SK-N-SH treated with all-trans-retinoic acid at 6 μM for 48 hours (cell line): ENCODE data around the gene AP3D1.

ENCODE experiments used
- ATAC-seq: fragments of 200-7000 bp; cut with Tn5 transposase; 3 replicates; pipeline ENCODE4 v1.9.1; 2020; ENCODE audit warnings: mild to moderate bottlenecking, moderate library complexity
- ARNTL ChIP-seq: fragments of 450-650 bp; formaldehyde crosslinking; IDR thresholded peaks from 2 replicates; pipeline ENCODE4 v1.5.0; 2020; ENCODE audit warnings: low read depth, mild to moderate bottlenecking, moderate library complexity, borderline replicate concordance
- CSDC2 ChIP-seq: fragments of 250-450 bp; sonication (Bioruptor Pico); IDR thresholded peaks from 2 replicates; pipeline ENCODE4 v1.5.0; 2020; ENCODE audit warnings: mild to moderate bottlenecking, moderate library complexity
- CSRNP3 ChIP-seq: fragments of 250-450 bp; sonication (Bioruptor Pico); IDR thresholded peaks from 2 replicates; pipeline ENCODE4 v1.5.1; 2021; ENCODE audit warnings: mild to moderate bottlenecking, moderate library complexity
- ESRRG ChIP-seq: fragments of 250-450 bp; sonication (Bioruptor Pico); IDR thresholded peaks from 2 replicates; pipeline ENCODE4 v1.6.1; 2021; ENCODE audit warnings: mild to moderate bottlenecking
- GLIS3 ChIP-seq: fragments of 250-450 bp; sonication (Bioruptor Pico); IDR thresholded peaks from 2 replicates; pipeline ENCODE4 v1.5.0; 2020; ENCODE audit warnings: mild to moderate bottlenecking, moderate library complexity
- ISL1 ChIP-seq: fragments of 250-450 bp; sonication (Bioruptor Pico); IDR thresholded peaks from 2 replicates; pipeline ENCODE4 v2.1.2; 2022; ENCODE audit warnings: mild to moderate bottlenecking, moderate library complexity
- PATZ1 ChIP-seq: fragments of 250-450 bp; sonication (Bioruptor Pico); IDR thresholded peaks from 2 replicates; pipeline ENCODE4 v1.8.0; 2020; ENCODE audit warnings: mild to moderate bottlenecking, moderate library complexity, borderline replicate concordance
- POU6F1 ChIP-seq: fragments of 250-450 bp; sonication (Bioruptor Pico); IDR thresholded peaks from 2 replicates; pipeline ENCODE4 v1.8.0; 2021; ENCODE audit warnings: low read depth, mild to moderate bottlenecking, moderate library complexity, borderline replicate concordance
- RARB ChIP-seq: fragments of 250-450 bp; sonication (Bioruptor Pico); IDR thresholded peaks from 2 replicates; pipeline ENCODE4 v1.8.0; 2021; ENCODE audit warnings: mild to moderate bottlenecking, moderate library complexity
- SNAI2 ChIP-seq: fragments of 250-450 bp; sonication (Bioruptor Pico); IDR thresholded peaks from 2 replicates; pipeline ENCODE4 v1.5.0; 2020; ENCODE audit warnings: mild to moderate bottlenecking, moderate library complexity
- TOX ChIP-seq: fragments of 250-450 bp; sonication (Bioruptor Pico); IDR thresholded peaks from 2 replicates; pipeline ENCODE4 v1.8.0; 2021; ENCODE audit warnings: mild to moderate bottlenecking, moderate library complexity, borderline replicate concordance
- ZC3H10 ChIP-seq: fragments of 250-450 bp; sonication (Bioruptor Pico); IDR thresholded peaks from 2 replicates; pipeline ENCODE4 v1.5.1; 2021; ENCODE audit warnings: mild to moderate bottlenecking, moderate library complexity
- ZFP3 ChIP-seq: fragments of 250-450 bp; sonication (Bioruptor Pico); IDR thresholded peaks from 2 replicates; pipeline ENCODE4 v1.5.0; 2020; ENCODE audit warnings: mild to moderate bottlenecking, moderate library complexity
- ZFP30 ChIP-seq: fragments of 450-650 bp; formaldehyde crosslinking; IDR thresholded peaks from 2 replicates; pipeline ENCODE4 v1.5.0; 2022; ENCODE audit warnings: mild to moderate bottlenecking, moderate library complexity
- ZNF565 ChIP-seq: fragments of 450-650 bp; formaldehyde crosslinking; conservative IDR thresholded peaks from 2 replicates; pipeline ENCODE4 v1.5.0; 2020; ENCODE audit warnings: low read depth, mild to moderate bottlenecking, moderate library complexity
- ZNF70 ChIP-seq: fragments of 450-650 bp; formaldehyde crosslinking; IDR thresholded peaks from 2 replicates; pipeline ENCODE4 v1.5.0; 2020; ENCODE audit warnings: mild to moderate bottlenecking, moderate library complexity
- TF ChIP-seq, protein P1 (sequence below): fragments of 250-450 bp; sonication (Bioruptor Pico); IDR thresholded peaks from 2 replicates; pipeline ENCODE4 v1.5.1; 2020; ENCODE audit warnings: low read depth, mild to moderate bottlenecking, moderate library complexity

The AP3D1 gene

DNA sequence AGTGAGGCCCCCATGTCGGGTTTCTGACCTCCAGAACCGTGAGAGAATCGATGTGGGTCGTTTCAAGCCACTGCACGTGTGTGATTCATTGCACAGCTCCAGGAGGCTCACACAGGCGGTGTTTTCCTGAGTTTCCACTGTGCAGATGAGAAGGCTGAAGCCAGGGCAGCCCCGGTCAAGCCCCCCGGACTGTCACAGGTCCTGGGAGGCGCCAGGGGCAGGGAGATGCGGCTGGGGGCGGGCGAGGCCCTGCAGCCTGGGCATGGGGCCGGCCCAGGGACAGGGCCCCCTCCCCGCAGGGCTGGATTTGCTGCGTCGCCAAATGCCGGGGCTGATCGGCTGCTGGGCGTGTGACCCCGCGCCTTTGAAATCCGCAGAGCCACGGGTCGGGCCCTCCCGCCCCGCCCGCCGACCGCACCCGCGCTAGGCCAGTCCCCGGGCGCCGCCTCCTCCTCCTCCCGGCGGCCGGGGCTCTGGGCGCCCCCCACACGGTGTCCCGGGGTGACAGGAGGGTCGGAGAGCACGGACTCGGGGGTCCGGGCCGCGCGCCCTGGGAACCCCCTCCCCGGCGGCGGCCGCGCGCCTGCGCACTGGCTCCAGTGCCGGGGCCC lies 90.4 kb downstream of the AP3D1 start:
- peak; percentile 54 for ATAC-seq
- 0 out of 2 replicates have a peak, but pooled peaks have one; percentile 32 for TF ChIP-seq CSDC2 (CRISPR knock-in tag)
- peak; percentile 20; the same call in 1 of the 2 replicates for TF ChIP-seq ZFP3 (CRISPR knock-in tag)
- TF ChIP-seq ZFP30 (CRISPR knock-in tag) = no peak
- TF ChIP-seq RARB (CRISPR knock-in tag) = no peak
- no peak for TF ChIP-seq TOX
- 0 out of 2 replicates have a peak, but pooled peaks have one; percentile 58 for TF ChIP-seq PATZ1

- TF ChIP-seq CSRNP3 (CRISPR knock-in tag) (no peak), ZNF565 (CRISPR knock-in tag) (0 out of 2 replicates have a peak, but pooled peaks have one; percentile 67), GLIS3 (CRISPR knock-in tag) (no peak), POU6F1 (CRISPR knock-in tag) (no peak), ZNF70 (CRISPR knock-in tag) (no peak), ZFP3 (CRISPR knock-in tag) (0 out of 2 replicates have a peak, but pooled peaks have one; percentile 25), SNAI2 (no peak)
- TF ChIP-seq, protein P1, sequence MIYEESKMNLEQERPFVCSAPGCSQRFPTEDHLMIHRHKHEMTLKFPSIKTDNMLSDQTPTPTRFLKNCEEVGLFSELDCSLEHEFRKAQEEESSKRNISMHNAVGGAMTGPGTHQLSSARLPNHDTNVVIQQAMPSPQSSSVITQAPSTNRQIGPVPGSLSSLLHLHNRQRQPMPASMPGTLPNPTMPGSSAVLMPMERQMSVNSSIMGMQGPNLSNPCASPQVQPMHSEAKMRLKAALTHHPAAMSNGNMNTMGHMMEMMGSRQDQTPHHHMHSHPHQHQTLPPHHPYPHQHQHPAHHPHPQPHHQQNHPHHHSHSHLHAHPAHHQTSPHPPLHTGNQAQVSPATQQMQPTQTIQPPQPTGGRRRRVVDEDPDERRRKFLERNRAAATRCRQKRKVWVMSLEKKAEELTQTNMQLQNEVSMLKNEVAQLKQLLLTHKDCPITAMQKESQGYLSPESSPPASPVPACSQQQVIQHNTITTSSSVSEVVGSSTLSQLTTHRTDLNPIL (CRISPR knock-in tag) = no peak
- peak; percentile 56 for ATAC-seq
Measured at GRCh38 chr19:2059422-2060201, 91.8 kb downstream of the AP3D1 start.

DNA sequence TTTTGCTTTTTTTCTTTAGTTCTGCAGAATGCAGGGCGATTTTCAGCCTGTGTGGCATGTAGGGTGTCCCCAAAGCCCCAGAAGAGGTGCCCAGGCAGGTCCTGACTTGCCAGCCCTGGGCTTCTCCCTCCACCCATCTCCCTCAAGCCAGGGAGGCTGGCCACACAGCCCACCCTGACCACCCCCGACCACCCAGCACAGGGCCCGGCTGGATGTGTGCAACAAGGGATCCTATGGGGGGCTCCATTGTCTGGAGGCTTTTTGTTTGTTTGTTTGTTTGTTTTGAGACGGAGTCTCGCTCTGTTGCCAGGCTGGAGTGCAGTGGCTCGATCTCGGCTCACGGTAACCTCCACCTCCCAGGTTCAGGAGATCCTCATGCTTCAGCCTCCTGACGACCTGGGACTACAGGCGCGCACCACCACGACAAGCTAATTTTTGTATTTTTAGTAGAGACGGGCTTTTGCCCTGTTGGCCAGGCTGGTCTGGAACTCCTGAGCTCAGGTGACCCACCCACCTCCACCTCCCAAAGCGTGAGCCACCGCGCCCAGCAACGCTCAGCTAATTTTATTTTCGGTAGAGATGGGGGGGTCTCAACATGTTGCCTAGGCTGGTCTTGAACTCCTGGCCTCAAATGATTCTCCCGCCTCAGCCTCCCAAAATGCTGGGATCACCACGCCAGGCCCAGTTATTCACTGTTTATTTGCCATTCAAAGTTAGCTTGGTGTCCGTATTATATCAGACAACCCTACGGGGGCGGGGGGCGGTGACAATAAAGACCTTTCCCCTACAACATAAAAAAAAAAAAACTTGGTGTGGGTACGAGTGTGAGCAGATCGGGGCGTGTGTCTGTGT lies 92.6 kb downstream of the AP3D1 start:
- ATAC-seq = no peak
- TF ChIP-seq ESRRG = no peak
- no peak for TF ChIP-seq ZFP30 (CRISPR knock-in tag)
- TF ChIP-seq ZC3H10 (CRISPR knock-in tag) = no peak
- no peak for TF ChIP-seq ZNF70 (CRISPR knock-in tag)
- TF ChIP-seq ISL1 = no peak
- no peak for TF ChIP-seq ARNTL (CRISPR knock-in tag)

DNA sequence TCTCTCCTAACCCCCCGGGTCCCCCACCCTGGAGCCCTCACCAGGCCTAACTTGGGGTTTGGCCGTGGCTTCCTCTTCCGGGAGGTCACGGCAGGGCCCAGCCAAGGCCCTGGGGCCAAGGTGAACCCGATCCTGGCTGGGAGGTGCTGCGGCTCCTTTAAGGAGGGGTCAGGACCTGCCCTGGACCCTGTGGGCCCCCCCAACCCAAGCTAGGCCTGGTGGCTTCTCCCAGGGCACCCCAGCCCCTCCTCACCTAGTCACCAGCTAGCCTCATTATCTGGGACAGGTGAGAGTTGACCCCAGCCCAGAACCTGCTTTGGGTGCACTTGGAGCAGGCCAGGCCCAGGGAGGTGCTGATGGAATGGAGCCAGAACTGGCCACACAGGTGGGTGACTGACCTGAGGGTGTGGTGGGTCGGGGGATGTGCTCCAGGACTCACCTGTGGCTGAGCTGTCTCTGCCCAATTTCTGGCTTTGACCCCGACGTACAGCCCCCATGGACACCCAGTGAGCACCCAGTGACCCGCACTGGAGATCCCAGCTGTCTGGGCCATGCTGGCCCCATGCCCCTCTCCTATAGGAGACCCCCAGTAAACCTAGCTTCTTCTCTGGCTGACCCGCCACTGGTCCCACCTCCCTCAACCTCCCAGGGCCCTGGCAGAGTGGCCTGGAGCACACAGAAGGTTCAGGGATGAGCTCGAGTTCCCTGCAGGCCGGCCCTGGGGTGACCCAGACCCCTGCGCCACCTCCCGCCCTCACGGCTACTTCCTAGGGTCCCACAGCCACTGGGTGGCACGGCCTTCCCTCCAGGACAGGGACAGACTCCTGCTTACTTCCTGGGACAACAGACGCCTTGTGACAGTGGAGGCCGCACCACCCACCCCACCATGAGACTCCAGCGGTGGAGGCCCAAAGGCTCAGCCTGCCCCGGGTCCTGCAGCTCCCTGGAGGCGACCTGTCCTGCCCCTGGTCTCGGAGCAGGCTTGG lies 93.6 kb downstream of the AP3D1 start:
- ATAC-seq = no peak
- TF ChIP-seq CSDC2 (CRISPR knock-in tag) = no peak
- no peak for TF ChIP-seq POU6F1 (CRISPR knock-in tag)
- no peak for TF ChIP-seq PATZ1
- TF ChIP-seq, all 23 proteins: peak for 0
